GM23338 (cell line): Measurements from ENCODE around the gene IL12RB1.

Experiments
- CREB1 ChIP-seq: fragments of 250-450 bp; sonication (Bioruptor Pico); IDR thresholded peaks from 2 replicates; pipeline ENCODE4 v1.5.0; 2020; ENCODE audit warnings: low read depth, mild to moderate bottlenecking, moderate library complexity
- CTCF ChIP-seq, 2 experiments: fragments of 200-600 bp in 1 of 2; sonication (generic) in 1 of 2; conservative IDR thresholded peaks; 2 replicates each; pipeline versions ENCODE4 v1.5.1 to v1.6.1; 2016 to 2017; ENCODE audit warnings: antibody characterized with exemption in 2 of 2, low read depth in 2 of 2, mild to moderate bottlenecking in 2 of 2, moderate library complexity in 1 of 2
- ETS1 ChIP-seq: IDR thresholded peaks from 2 replicates; pipeline ENCODE4 v1.6.1; 2016; ENCODE audit warnings: antibody characterized with exemption
- EZH2 ChIP-seq: fragments of 200-600 bp; sonication (generic); IDR thresholded peaks from one replicate; pipeline ENCODE4 v1.8.0; 2017; ENCODE audit warnings: antibody characterized with exemption, mild to moderate bottlenecking, low read depth; ENCODE audit not compliant: unreplicated experiment
- EZH2phosphoT487 ChIP-seq: fragments of 200-600 bp; sonication (generic); IDR thresholded peaks from one replicate; pipeline ENCODE4 v1.8.1; 2018; ENCODE audit warnings: antibody characterized with exemption; ENCODE audit not compliant: unreplicated experiment
- JUNB ChIP-seq: IDR thresholded peaks from one replicate; pipeline ENCODE4 v1.6.1; 2016; ENCODE audit warnings: antibody characterized with exemption; ENCODE audit not compliant: unreplicated experiment
- NANOG ChIP-seq: IDR thresholded peaks from 2 replicates; pipeline ENCODE4 v1.6.1; 2016; ENCODE audit warnings: antibody characterized with exemption, borderline replicate concordance
- POLR2AphosphoS5 ChIP-seq: IDR thresholded peaks from 2 replicates; pipeline ENCODE4 v1.6.1; 2016; ENCODE audit warnings: antibody characterized with exemption, low read depth
- REST ChIP-seq: IDR thresholded peaks from one replicate; pipeline ENCODE4 v1.6.1; 2018; ENCODE audit warnings: antibody characterized with exemption; ENCODE audit not compliant: unreplicated experiment
- STAT1 ChIP-seq: IDR thresholded peaks from one replicate; pipeline ENCODE4 v1.6.1; 2016; ENCODE audit warnings: antibody characterized with exemption; ENCODE audit not compliant: unreplicated experiment
- ZNF114 ChIP-seq: fragments of 250-450 bp; sonication (Bioruptor Pico); IDR thresholded peaks from 2 replicates; pipeline ENCODE4 v1.5.0; 2020; ENCODE audit warnings: mild to moderate bottlenecking, moderate library complexity
- ZNF331 ChIP-seq: fragments of 250-450 bp; sonication (Bioruptor Pico); IDR thresholded peaks from 2 replicates; pipeline ENCODE4 v1.5.0; 2020; ENCODE audit warnings: low read depth, mild to moderate bottlenecking, moderate library complexity

GRCh38 chr19:18083929-18084684 lies 2.6 kb downstream of the IL12RB1 start:
- TF ChIP-seq JUNB (no peak), CTCF (conservative IDR thresholded peaks at IDR 0.05; ENCODE audit: low read depth in 2 of 2) (no peak), EZH2phosphoT487 (no peak), POLR2AphosphoS5 (no peak), ETS1 (no peak), ZNF331 (CRISPR knock-in tag) (no peak), EZH2 (no peak), NANOG (no peak), REST (no peak), CREB1 (CRISPR knock-in tag) (no peak), ZNF114 (CRISPR knock-in tag) (no peak), STAT1 (no peak)
